Nephron progenitor cell (in vitro differentiated cells): ENCODE data around the gene SWAP70.

Experiments used
- DNase-seq: peaks from one replicate; pipeline ENCODE4 v3.0.0; 2021
- H3K27ac Mint-ChIP-seq: 2 replicates; pipeline ENCODE4 v1.8.0; 2021; ENCODE audit warnings: mild to moderate bottlenecking, moderate library complexity, mixed read lengths
- H3K27me3 Mint-ChIP-seq: 2 replicates; pipeline ENCODE4 v1.8.0; 2021; ENCODE audit warnings: mild to moderate bottlenecking, low read depth, mixed read lengths; ENCODE audit not compliant: poor library complexity
- H3K36me3 Mint-ChIP-seq: 2 replicates; pipeline ENCODE4 v1.8.0; 2021; ENCODE audit warnings: low read depth, mixed read lengths
- H3K4me1 Mint-ChIP-seq: 2 replicates; pipeline ENCODE4 v1.8.0; 2021; ENCODE audit warnings: mixed read lengths
- H3K4me3 Mint-ChIP-seq: 2 replicates; pipeline ENCODE4 v1.8.0; 2021; ENCODE audit warnings: mild to moderate bottlenecking, moderate library complexity, mixed read lengths
- H3K9me3 Mint-ChIP-seq: 2 replicates; pipeline ENCODE4 v1.8.0; 2021; ENCODE audit warnings: mild to moderate bottlenecking, moderate library complexity, mixed read lengths
- CTCF ChIP-seq: fragments of 200-600 bp; sonication (generic); IDR thresholded peaks from 2 replicates; pipeline ENCODE4 v1.5.0; 2021; ENCODE audit warnings: antibody characterized with exemption

Gene SWAP70

GRCh38 chr11:9802291-9802861 is 138.5 kb downstream of the SWAP70 start:
- no peak overlapping the region for H3K4me3 Mint-ChIP-seq
- no peaks in the 10 kb centered on the region for H3K9me3 Mint-ChIP-seq
- peak overlapping the region; percentile 11 for H3K27ac Mint-ChIP-seq
- no peaks in the 10 kb centered on the region for H3K27me3 Mint-ChIP-seq
- no peak for DNase-seq
- H3K36me3 Mint-ChIP-seq = peaks cover 40% of the 10 kb centered on the region
- peaks cover 18% of the 10 kb centered on the region for H3K4me1 Mint-ChIP-seq
- TF ChIP-seq CTCF = no peak
